Panc1 (cell line): ENCODE results near the gene IL22. TPM values are rescaled to one million over a fixed set of nuclear protein-coding genes. Genes with fewer than 3 reads are reported as not detected.
A peak's percentile ranks its signal among the peaks of the same experiment; 100 is the strongest.

ENCODE experiments used
- ATAC-seq: fragments of 200-7000 bp; cut with Tn5 transposase; 2 replicates; pipeline ENCODE4 v1.9.1; 2020; ENCODE audit warnings: mild to moderate bottlenecking, moderate library complexity
- BruUV-seq: library from RNA; stranded (reverse); fragments of 400-500 nt; replicated peaks from 2 replicates; lab custom pipeline; 2021; lab: Mats Ljungman, UMichigan
- CTCF ChIA-PET: fragments of 300-600 bp; sonication (Branson Sonifier 250); formaldehyde crosslinking; loops from one replicate; lab custom pipeline; 2022; ENCODE audit warnings: antibody characterized with exemption; lab: Charles Lee
- POLR2A ChIA-PET: fragments of 300-600 bp; sonication (Branson Sonifier 250); formaldehyde crosslinking; loops from one replicate; lab custom pipeline; 2022; ENCODE audit warnings: antibody characterized with exemption; lab: Charles Lee
- DNase-seq: peaks from one replicate; pipeline ENCODE4 v3.0.0-alpha.2; 2010; ENCODE audit warnings: low read depth, low spot score
- H3K27ac ChIP-seq: 2 replicates; pipeline ENCODE4 v1.5.1; 2011; ENCODE audit warnings: mild to moderate bottlenecking, low read length, inconsistent platforms
- H3K27me3 ChIP-seq: fragments of 200-500 bp; sonication (Bioruptor generic); 2 replicates; pipeline ENCODE4 v1.6.0; 2014; ENCODE audit warnings: low read length, inconsistent platforms; ENCODE audit not compliant: control insufficient read depth, insufficient read depth
- H3K36me3 ChIP-seq: fragments of 200-500 bp; sonication (Bioruptor generic); 2 replicates; pipeline ENCODE4 v1.5.1; 2014; ENCODE audit warnings: inconsistent platforms, mild to moderate bottlenecking, low read length, moderate library complexity; ENCODE audit not compliant: control insufficient read depth, insufficient read depth
- H3K4me1 ChIP-seq: 2 replicates; pipeline ENCODE4 v1.5.1; 2011; ENCODE audit warnings: inconsistent platforms, mild to moderate bottlenecking, low read length, moderate library complexity; ENCODE audit not compliant: control insufficient read depth, insufficient read depth
- H3K4me3 ChIP-seq, 2 experiments: 2 replicates each; pipeline ENCODE4 v1.5.1; 2011 to 2012; ENCODE audit warnings: low read depth in 2 of 2, low read length in 2 of 2, mild to moderate bottlenecking in 2 of 2, inconsistent platforms in 1 of 2, moderate library complexity in 1 of 2
- H3K9me3 ChIP-seq: fragments of 200-500 bp; sonication (Bioruptor generic); 2 replicates; pipeline ENCODE4 v1.5.1; 2014; ENCODE audit warnings: low read depth, mild to moderate bottlenecking, inconsistent platforms, low read length, moderate library complexity; ENCODE audit not compliant: control insufficient read depth, insufficient read depth
- CTCF ChIP-seq: fragments of 450-650 bp; IDR thresholded peaks from 2 replicates; pipeline ENCODE4 v1.5.1; 2017; ENCODE audit warnings: mild to moderate bottlenecking
- POLR2AphosphoS5 ChIP-seq: IDR thresholded peaks from 2 replicates; pipeline ENCODE4 v1.6.1; 2012; ENCODE audit warnings: mild to moderate bottlenecking, low read depth, low read length, moderate library complexity
- SIN3A ChIP-seq: IDR thresholded peaks from 2 replicates; pipeline ENCODE4 v1.6.1; 2012; ENCODE audit warnings: low read depth, mild to moderate bottlenecking, low read length, moderate library complexity, borderline replicate concordance; ENCODE audit not compliant: insufficient read depth
- TCF7L2 ChIP-seq: IDR thresholded peaks from 2 replicates; pipeline ENCODE4 v1.6.1; 2011; ENCODE audit warnings: mild to moderate bottlenecking, low read depth, low read length, inconsistent platforms
- in situ Hi-C: cut with HindIII; loops from 2 replicates; pipeline ENCODE4 v1.10.0; 2016; ENCODE audit warnings: low sequenced_read_pairs, low pct_unique_long_range_greater_than_20kb
- intact Hi-C: fragments of 100-400 bp; cut with micrococcal nuclease; formaldehyde crosslinking; loops from one replicate; pipeline ENCODE4 v1.10.0; 2022; ENCODE audit not compliant: unreplicated experiment
- total RNA-seq: library from RNA; stranded (reverse); gene quantifications from one replicate; pipeline ENCODE4 v1.2.1, GENCODE V29; 2021; ENCODE audit not compliant: unreplicated experiment
- TF ChIP-seq, protein P1 (sequence below), 2 experiments: IDR thresholded peaks; 2 replicates each; pipeline ENCODE4 v1.6.1; 2011 to 2012; ENCODE audit warnings: low read depth in 2 of 2, control low read depth in 1 of 2, low read length in 1 of 2, mild to moderate bottlenecking in 1 of 2, moderate library complexity in 1 of 2; ENCODE audit not compliant: insufficient read depth in 1 of 2

IL22 gene
- total RNA-seq, 1 experiment from 2014 or later, result not detected

- H3K36me3 ChIP-seq, result no peaks in the 10 kb centered on the region
- intact Hi-C loops, result no loop called here
- no peak for ATAC-seq
Measured at GRCh38 chr12:68227356-68227755, 26.0 kb downstream of the IL22 start.

GRCh38 chr12:68225576-68226476 is 27.6 kb downstream of the IL22 start, which contains the start of gene IL26:
TSS of gene IL26 (minus strand) at chr12:68225810. CDS start at chr12:68225756, 54 bp downstream.
- no peak for DNase-seq
- Histone ChIP-seq H3K4me3 (no peak within 1 kb of the TSS), H3K9me3 (no peaks in the 10 kb centered on the region), H3K36me3 (no peaks in the 10 kb centered on the region), H3K27ac (peak within 1 kb of the TSS; percentile 51; the same call in 1 of the 2 replicates), H3K27me3 (no peaks in the 10 kb centered on the region), H3K4me1 (peaks cover 24% of the 10 kb centered on the region)
- no peak for TF ChIP-seq SIN3A
- TF ChIP-seq, protein P1, sequence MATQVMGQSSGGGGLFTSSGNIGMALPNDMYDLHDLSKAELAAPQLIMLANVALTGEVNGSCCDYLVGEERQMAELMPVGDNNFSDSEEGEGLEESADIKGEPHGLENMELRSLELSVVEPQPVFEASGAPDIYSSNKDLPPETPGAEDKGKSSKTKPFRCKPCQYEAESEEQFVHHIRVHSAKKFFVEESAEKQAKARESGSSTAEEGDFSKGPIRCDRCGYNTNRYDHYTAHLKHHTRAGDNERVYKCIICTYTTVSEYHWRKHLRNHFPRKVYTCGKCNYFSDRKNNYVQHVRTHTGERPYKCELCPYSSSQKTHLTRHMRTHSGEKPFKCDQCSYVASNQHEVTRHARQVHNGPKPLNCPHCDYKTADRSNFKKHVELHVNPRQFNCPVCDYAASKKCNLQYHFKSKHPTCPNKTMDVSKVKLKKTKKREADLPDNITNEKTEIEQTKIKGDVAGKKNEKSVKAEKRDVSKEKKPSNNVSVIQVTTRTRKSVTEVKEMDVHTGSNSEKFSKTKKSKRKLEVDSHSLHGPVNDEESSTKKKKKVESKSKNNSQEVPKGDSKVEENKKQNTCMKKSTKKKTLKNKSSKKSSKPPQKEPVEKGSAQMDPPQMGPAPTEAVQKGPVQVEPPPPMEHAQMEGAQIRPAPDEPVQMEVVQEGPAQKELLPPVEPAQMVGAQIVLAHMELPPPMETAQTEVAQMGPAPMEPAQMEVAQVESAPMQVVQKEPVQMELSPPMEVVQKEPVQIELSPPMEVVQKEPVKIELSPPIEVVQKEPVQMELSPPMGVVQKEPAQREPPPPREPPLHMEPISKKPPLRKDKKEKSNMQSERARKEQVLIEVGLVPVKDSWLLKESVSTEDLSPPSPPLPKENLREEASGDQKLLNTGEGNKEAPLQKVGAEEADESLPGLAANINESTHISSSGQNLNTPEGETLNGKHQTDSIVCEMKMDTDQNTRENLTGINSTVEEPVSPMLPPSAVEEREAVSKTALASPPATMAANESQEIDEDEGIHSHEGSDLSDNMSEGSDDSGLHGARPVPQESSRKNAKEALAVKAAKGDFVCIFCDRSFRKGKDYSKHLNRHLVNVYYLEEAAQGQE (IDR thresholded peaks at IDR 0.05; ENCODE audit: insufficient read depth in 1 of 2, low read depth in 2 of 2, low read length in 1 of 2), result no peak
- no peak for TF ChIP-seq TCF7L2
- TF ChIP-seq CTCF, result no peak
- no peak for TF ChIP-seq POLR2AphosphoS5
- intact Hi-C loops, result no loop called here
- in situ Hi-C loops, result no loop called here
- POLR2A ChIA-PET, result interaction anchor here (0.6 kb wide), 1 partner anchor 321 kb away, joined by 3 read pairs; no protein-coding TSS in a partner anchor
- CTCF ChIA-PET, result interaction anchor here (0.6 kb wide), 2 partner anchors 88 to 406 kb away, joined by 3 read pairs; no protein-coding TSS in a partner anchor
- no TSS peak for BruUV-seq
- no peak for ATAC-seq

More at GRCh38 chr12:68227356-68227755, 26.0 kb downstream of the IL22 start:
- no peak overlapping the region; the same call in 1 of the 2 replicates for H3K27ac ChIP-seq
- no TSS peak for BruUV-seq
- H3K27me3 ChIP-seq, result no peaks in the 10 kb centered on the region
- ChIA-PET POLR2A (no interaction called here), CTCF (no interaction called here)
- DNase-seq, result no peak
- no peak overlapping the region for H3K4me3 ChIP-seq
- TF ChIP-seq CTCF (no peak), POLR2AphosphoS5 (no peak), SIN3A (no peak)
- TF ChIP-seq, protein P1 (IDR thresholded peaks at IDR 0.05; ENCODE audit: insufficient read depth in 1 of 2, low read depth in 2 of 2, low read length in 1 of 2), result no peak
- in situ Hi-C loops, result no loop called here
- no peaks in the 10 kb centered on the region for H3K9me3 ChIP-seq
- peaks cover 22% of the 10 kb centered on the region for H3K4me1 ChIP-seq
